ENCODE data around the gene HERPUD2.

Gene HERPUD2

GRCh38 chr7:35624299-35625186 lies 70.4 kb downstream of the HERPUD2 start:
- Mint-ChIP-seq H3K9me3 (no peaks in the 10 kb centered on the region), H3K4me1 (peaks cover 5% of the 10 kb centered on the region), H3K27me3 (ENCODE audit: low read depth, poor library complexity) (no peaks in the 10 kb centered on the region), H3K36me3 (ENCODE audit: low read depth) (peaks cover 4% of the 10 kb centered on the region), H3K4me3 (no peak overlapping the region), H3K27ac (no peak overlapping the region)
- DNase-seq: peak; percentile 59
- peak; percentile 85 for TF ChIP-seq CTCF (IDR thresholded peaks at IDR 0.05)

- Mint-ChIP-seq H3K27ac (no peak overlapping the region), H3K27me3 (ENCODE audit: low read depth, poor library complexity) (peaks cover 2% of the 10 kb centered on the region), H3K4me3 (no peak overlapping the region), H3K36me3 (ENCODE audit: low read depth) (peaks cover 8% of the 10 kb centered on the region), H3K9me3 (no peaks in the 10 kb centered on the region), H3K4me1 (peaks cover 9% of the 10 kb centered on the region)
- TF ChIP-seq CTCF (IDR thresholded peaks at IDR 0.05): no peak
- no peak for DNase-seq
These were observed 71.6 kb downstream of the HERPUD2 start for GRCh38 chr7:35623381-35623780.

GRCh38 chr7:35619863-35620262 lies 75.1 kb downstream of the HERPUD2 start:
- no peaks in the 10 kb centered on the region for H3K9me3 Mint-ChIP-seq
- no peak overlapping the region for H3K27ac Mint-ChIP-seq
- no peak for DNase-seq
- peaks cover 5% of the 10 kb centered on the region for H3K36me3 Mint-ChIP-seq (ENCODE audit: low read depth)
- no peak for TF ChIP-seq CTCF (IDR thresholded peaks at IDR 0.05)
- no peak overlapping the region for H3K4me3 Mint-ChIP-seq
- peaks cover 2% of the 10 kb centered on the region for H3K27me3 Mint-ChIP-seq (ENCODE audit: low read depth, poor library complexity)
- H3K4me1 Mint-ChIP-seq: peaks cover 24% of the 10 kb centered on the region

GRCh38 chr7:35617041-35617440 lies 77.9 kb downstream of the HERPUD2 start:
- no peak for TF ChIP-seq CTCF (IDR thresholded peaks at IDR 0.05)
- Mint-ChIP-seq H3K9me3 (no peaks in the 10 kb centered on the region), H3K27ac (peak overlapping the region; percentile 20), H3K4me1 (peaks cover 19% of the 10 kb centered on the region), H3K4me3 (no peak overlapping the region), H3K27me3 (ENCODE audit: low read depth, poor library complexity) (peaks cover 2% of the 10 kb centered on the region), H3K36me3 (ENCODE audit: low read depth) (peaks cover 5% of the 10 kb centered on the region)
- DNase-seq: no peak

- no peak for TF ChIP-seq CTCF (IDR thresholded peaks at IDR 0.05)
- H3K4me1 Mint-ChIP-seq: peaks cover 15% of the 10 kb centered on the region
- peaks cover 7% of the 10 kb centered on the region for H3K27me3 Mint-ChIP-seq (ENCODE audit: low read depth, poor library complexity)
- H3K27ac Mint-ChIP-seq: no peak overlapping the region
- DNase-seq: no peak
- peaks cover 6% of the 10 kb centered on the region for H3K36me3 Mint-ChIP-seq (ENCODE audit: low read depth)
- H3K9me3 Mint-ChIP-seq: peaks cover 4% of the 10 kb centered on the region
- no peak overlapping the region for H3K4me3 Mint-ChIP-seq
These were observed 81.8 kb downstream of the HERPUD2 start for GRCh38 chr7:35613150-35613549.

- no peak for TF ChIP-seq CTCF (IDR thresholded peaks at IDR 0.05)
- H3K9me3 Mint-ChIP-seq: no peaks in the 10 kb centered on the region
- no peaks in the 10 kb centered on the region for H3K4me1 Mint-ChIP-seq
- no peaks in the 10 kb centered on the region for H3K36me3 Mint-ChIP-seq (ENCODE audit: low read depth)
- H3K27me3 Mint-ChIP-seq (ENCODE audit: low read depth, poor library complexity): peaks cover 10% of the 10 kb centered on the region
- no peak overlapping the region for H3K27ac Mint-ChIP-seq
- DNase-seq: no peak
- no peak overlapping the region for H3K4me3 Mint-ChIP-seq
These were observed 89.2 kb downstream of the HERPUD2 start for GRCh38 chr7:35605760-35606159.

Data from nephron progenitor cell (in vitro differentiated cells).